Effector CD8-positive, alpha-beta T cell (primary cell): ENCODE data around the gene PPBP.

ENCODE experiments used
- DNase-seq: peaks from one replicate; lab custom pipeline; 2025; lab: John Stamatoyannopoulos, UW

Gene PPBP

DNA sequence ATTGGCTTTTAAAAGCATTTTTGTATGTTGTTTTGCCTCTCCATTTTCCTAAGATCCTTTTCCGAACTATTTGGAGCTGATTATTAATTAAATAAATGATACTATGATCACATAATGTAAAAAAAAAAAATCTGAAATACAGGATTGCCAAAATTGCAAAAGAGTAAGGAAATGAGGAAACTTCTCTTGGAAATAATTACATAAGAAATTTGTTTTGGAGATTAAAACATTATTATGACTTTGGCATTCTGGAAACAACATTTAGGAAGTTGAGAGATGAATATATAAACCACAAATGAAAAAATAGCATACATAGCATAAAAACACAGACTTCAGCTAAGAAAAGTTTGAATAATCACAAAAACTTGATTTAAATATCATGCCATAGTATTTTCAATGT lies 39.7 kb downstream of the PPBP start:
- DNase-seq, result no peak

DNA sequence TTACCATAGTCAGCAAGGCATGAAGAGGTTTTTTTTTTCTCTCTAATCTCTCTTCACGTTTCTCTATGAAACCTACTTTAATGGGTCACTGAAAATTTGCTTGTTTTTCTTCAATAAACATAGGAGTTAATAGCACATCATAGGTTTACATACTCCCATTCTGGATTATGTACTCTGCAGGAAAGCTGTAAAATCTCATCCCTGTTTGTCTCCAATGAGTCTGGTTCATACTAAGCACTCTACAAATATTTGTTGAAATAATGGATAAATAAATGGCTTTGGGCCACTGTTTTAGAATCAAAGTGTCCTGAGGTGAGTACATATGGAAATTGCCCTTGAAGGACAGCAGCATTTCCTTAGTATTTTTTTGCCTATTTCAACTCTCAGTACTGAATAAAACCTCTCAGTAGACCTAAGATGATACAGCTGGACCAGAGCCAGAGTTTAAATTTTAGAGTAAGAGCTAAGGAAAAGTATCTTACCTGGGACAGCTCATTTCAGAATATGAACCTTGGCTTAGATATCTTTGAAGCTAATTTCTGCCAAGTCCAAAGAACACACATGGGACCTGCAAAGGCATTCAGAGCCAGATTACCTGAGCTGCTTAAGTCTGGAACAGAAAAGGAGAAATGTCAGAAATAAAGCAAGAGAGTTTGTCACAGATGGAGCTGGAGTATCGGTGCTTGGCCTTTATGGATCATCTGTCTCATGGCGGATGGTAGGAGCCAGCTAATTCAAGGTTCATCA lies 40.6 kb downstream of the PPBP start:
- DNase-seq, result no peak

DNA sequence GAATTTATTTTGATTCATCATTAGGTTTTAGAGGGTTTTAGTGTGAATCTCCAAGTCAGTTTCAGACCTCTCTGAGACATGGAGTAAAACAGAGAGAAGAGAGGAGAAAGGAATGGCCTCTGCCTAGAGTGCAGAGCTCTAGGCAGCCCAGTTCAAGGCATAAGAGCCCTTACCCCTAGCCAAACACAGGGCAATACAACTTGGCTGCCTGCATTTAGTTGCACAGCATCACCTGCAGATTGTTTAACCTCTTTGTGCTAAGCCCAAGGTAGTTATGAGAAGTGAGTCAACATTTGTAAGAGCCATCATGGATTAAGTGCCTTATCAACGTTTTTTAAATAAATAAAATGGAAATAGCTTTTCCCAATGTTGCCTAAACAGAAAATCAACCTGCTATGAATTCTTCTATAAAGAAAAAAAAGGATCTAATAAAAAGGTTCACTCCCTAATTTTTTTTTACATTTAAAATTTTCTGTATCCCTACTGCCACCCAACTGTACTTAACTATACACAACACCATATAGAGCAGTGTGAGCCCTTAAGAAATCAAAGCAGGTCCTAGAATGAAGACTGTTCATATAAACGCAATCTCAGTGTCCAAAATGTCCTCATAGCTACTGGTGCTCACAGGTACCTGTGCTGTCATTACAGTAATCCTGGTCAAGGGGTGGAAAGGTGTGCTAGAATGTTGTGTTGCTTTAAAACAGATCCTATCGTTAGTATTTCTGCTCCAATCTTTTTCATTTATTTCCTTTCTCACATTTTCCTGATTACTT lies 42.1 kb downstream of the PPBP start:
- no peak for DNase-seq

DNA sequence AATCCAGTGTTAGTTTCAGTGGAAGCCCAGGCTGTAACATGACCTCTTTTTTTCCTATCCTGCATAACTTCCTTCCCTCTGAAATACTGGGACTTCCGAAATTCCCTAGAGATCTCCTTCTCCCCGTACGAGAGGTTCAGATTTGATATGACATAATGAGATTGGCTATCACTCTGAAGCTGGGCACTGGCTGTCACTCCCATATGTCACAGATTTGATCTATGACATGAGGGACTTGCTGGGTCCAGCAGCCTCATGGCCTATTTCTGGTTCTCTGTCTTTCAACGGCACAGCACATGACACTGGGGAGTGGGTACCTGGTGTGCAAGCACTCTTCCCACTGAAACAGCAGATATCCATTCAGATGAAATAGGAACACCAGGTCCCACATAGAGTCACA lies 42.9 kb downstream of the PPBP start:
- no peak for DNase-seq

DNA sequence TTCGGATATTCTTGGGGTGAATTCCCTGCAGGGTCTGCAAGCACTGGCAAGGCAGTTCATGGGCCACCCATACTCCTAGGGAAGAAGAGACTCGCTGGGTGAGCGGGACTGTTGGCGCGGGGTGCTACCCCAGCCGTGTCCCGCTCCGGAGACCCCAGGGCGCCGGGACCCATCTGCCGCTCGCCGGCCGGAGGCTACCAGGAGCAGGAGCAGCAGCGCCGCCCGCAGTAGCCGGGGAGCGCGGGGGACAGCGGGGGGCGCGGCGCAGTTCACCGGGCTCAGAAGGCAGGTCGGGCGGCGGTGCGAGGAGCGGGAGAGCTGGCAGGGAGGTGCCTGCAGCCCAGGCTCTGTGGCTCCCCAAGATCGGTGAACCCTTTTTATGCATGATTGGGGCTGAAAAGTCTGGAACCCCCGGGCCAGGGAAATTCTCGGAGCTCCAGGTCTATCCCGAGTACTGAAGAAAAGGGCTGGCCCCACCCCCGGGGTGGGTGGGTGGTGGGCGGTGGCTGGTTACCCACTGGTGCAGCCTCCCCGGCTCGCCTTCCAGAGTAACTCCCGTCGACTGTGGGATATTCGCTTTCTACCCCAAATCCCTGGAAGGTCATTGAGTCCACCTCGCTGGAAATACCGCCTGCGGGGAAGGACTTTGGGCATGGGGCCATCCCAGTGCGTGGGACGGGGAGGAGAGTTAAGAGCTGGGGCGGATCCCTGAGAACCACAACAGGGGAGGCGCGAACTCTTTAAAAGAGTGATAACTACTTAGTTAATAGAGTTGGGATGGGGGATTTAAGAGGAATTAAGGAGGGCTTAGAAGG lies 43.7 kb downstream of the PPBP start:
- no peak for DNase-seq

DNA sequence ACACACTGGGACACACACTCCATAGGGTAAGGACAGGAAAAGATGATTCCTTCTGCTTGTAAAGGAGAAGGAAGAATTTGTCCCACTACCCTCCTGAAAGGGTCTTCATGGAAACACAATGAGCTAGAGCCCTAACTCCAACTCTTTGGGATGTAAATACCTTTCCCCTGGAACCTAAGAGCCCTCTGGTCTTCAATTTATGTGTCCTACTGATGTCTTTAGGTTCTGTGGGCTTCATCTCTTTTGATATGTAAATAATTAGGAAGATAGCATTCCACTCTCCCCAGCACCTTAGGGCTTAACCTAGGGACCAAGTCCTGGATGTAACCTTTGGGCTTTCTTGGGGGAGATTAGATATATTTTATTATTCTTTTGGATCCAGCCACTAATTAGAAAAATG lies 44.4 kb downstream of the PPBP start:
- DNase-seq, result no peak

DNA sequence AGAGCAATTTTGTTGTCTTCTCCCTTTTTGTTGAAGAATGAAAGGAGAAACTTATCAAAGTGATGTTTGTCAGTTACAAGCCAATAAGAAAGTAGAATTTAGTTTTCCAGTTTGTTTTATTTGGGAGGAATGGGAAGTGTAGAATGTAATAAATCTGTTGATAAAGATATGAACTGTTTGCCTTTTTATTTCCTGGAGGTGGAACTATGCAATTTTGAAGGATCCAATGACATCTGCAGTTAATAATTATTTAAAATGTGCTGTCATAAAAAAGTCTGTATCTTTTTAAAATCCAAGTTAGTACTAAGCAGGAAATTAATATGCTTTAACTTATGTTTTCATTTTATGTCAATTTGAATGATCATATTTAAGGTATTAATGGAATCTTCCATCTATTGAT lies 51.0 kb downstream of the PPBP start:
- no peak for DNase-seq
